PFSK-1 (cell line): ENCODE data around the gene DNAAF5.

Experiments used
- FOXP2 ChIP-seq: optimal IDR thresholded peaks from 2 replicates; pipeline ENCODE3; 2011; ENCODE audit warnings: borderline replicate concordance, control low read depth, inconsistent platforms; ENCODE audit not compliant: insufficient read depth; ENCODE audit errors: extremely low read length, extremely low read depth
- POLR2AphosphoS5 ChIP-seq: IDR thresholded peaks from 2 replicates; pipeline ENCODE4 v1.6.1; 2012; ENCODE audit warnings: low read depth, mild to moderate bottlenecking, control low read depth, low read length, moderate library complexity
- SIN3A ChIP-seq: IDR thresholded peaks from 2 replicates; pipeline ENCODE4 v1.6.1; 2012; ENCODE audit warnings: mild to moderate bottlenecking, low read length, moderate library complexity, borderline replicate concordance; ENCODE audit not compliant: insufficient read depth
- TAF1 ChIP-seq: IDR thresholded peaks from 2 replicates; pipeline ENCODE4 v1.6.1; 2012; ENCODE audit warnings: low read length, control low read depth, borderline replicate concordance; ENCODE audit not compliant: insufficient read depth
- TF ChIP-seq, protein P1 (sequence below), 2 experiments: IDR thresholded peaks; 2 replicates each; pipeline versions ENCODE4 v1.6.1 to v1.8.0; 2011 to 2012; ENCODE audit warnings: low read depth in 2 of 2, low read length in 2 of 2, control low read depth in 1 of 2, inconsistent platforms in 1 of 2, mild to moderate bottlenecking in 1 of 2, moderate library complexity in 1 of 2; ENCODE audit not compliant: insufficient read depth in 1 of 2

DNA sequence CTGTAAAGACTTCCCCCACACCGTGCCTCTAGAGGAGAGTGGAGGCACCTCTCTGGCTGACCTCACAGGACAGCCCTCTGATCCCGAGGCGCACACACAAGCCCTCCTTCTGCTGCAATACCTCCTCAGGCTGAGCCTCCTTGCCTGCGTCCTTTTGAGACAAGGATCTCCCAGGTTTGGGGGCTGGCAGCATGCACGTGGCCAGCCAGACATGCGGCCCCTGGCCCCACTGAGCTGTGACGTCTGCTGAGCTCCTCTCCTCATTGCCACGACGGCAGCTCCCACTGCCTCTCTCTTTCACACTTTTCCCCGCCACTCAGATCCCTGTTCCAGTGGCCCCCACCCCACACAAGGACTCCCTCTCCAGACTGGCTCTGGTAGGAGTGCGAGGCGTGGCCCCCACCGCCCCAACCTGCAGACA lies 12.2 kb upstream of the DNAAF5 start:
- TF ChIP-seq POLR2AphosphoS5 (no peak), TAF1 (no peak), SIN3A (no peak), FOXP2 (no peak)
- TF ChIP-seq, protein P1, sequence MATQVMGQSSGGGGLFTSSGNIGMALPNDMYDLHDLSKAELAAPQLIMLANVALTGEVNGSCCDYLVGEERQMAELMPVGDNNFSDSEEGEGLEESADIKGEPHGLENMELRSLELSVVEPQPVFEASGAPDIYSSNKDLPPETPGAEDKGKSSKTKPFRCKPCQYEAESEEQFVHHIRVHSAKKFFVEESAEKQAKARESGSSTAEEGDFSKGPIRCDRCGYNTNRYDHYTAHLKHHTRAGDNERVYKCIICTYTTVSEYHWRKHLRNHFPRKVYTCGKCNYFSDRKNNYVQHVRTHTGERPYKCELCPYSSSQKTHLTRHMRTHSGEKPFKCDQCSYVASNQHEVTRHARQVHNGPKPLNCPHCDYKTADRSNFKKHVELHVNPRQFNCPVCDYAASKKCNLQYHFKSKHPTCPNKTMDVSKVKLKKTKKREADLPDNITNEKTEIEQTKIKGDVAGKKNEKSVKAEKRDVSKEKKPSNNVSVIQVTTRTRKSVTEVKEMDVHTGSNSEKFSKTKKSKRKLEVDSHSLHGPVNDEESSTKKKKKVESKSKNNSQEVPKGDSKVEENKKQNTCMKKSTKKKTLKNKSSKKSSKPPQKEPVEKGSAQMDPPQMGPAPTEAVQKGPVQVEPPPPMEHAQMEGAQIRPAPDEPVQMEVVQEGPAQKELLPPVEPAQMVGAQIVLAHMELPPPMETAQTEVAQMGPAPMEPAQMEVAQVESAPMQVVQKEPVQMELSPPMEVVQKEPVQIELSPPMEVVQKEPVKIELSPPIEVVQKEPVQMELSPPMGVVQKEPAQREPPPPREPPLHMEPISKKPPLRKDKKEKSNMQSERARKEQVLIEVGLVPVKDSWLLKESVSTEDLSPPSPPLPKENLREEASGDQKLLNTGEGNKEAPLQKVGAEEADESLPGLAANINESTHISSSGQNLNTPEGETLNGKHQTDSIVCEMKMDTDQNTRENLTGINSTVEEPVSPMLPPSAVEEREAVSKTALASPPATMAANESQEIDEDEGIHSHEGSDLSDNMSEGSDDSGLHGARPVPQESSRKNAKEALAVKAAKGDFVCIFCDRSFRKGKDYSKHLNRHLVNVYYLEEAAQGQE (IDR thresholded peaks at IDR 0.05; ENCODE audit: insufficient read depth in 1 of 2, low read depth in 2 of 2, low read length in 2 of 2): no peak
